Heart right ventricle (tissue), 16 donors: ENCODE results near the gene MICAL2. TPM values are rescaled to one million over a fixed set of nuclear protein-coding genes. Genes with fewer than 3 reads are reported as not detected.
A peak's percentile ranks its signal among the peaks of the same experiment; 100 is the strongest.

Experiments used
- ATAC-seq, 8 donors: fragments of 200-7000 bp; cut with Tn5 transposase; one replicate each; pipeline ENCODE4 v1.9.1; 2020; ENCODE audit warnings: mild to moderate bottlenecking in 8 of 8, moderate library complexity in 8 of 8, moderate number of reproducible peaks in 1 of 8
- DNase-seq, 2 donors: peaks; one replicate each; pipeline ENCODE4 v3.0.0-alpha.2; 2020
- H3K27ac ChIP-seq, 10 donors: fragments of 200-600 bp; sonication (generic) in 2 of 10; one replicate each; pipeline versions ENCODE4 v1.5.0 to v1.8.0; 2020 to 2022; ENCODE audit warnings: mild to moderate bottlenecking in 3 of 10
- H3K27me3 ChIP-seq, 7 donors: fragments of 200-600 bp; one replicate each; pipeline ENCODE4 v1.8.0; 2021 to 2022; ENCODE audit warnings: mild to moderate bottlenecking in 2 of 7
- H3K36me3 ChIP-seq, 9 donors: fragments of 200-600 bp; sonication (generic) in 1 of 9; one replicate each; pipeline versions ENCODE4 v1.5.0 to v1.8.0; 2020 to 2022; ENCODE audit warnings: mild to moderate bottlenecking in 2 of 9
- H3K4me1 ChIP-seq, 9 donors: fragments of 200-600 bp; sonication (generic) in 1 of 9; one replicate each; pipeline versions ENCODE4 v1.5.0 to v1.8.0; 2020 to 2022; ENCODE audit warnings: mild to moderate bottlenecking in 4 of 9
- H3K4me3 ChIP-seq, 10 donors: fragments of 200-600 bp; sonication (generic) in 2 of 10; one replicate each; pipeline versions ENCODE4 v1.5.0 to v1.8.0; 2020 to 2022; ENCODE audit warnings: mild to moderate bottlenecking in 7 of 10, moderate library complexity in 2 of 10
- H3K9me3 ChIP-seq, 11 donors: fragments of 200-600 bp in 10 of 11; sonication (generic) in 2 of 11; one replicate each; pipeline versions ENCODE4 v1.5.0 to v1.8.0; 2013 to 2022; ENCODE audit warnings: mild to moderate bottlenecking in 2 of 11, control low read depth in 1 of 11, moderate library complexity in 1 of 11
- WGBS, 2 donors: extraction: QIAGEN DNeasy Blood & Tissue Kit; methylation state at CpG; one replicate each; pipeline ENCODE4 v1.1.7; 2013; ENCODE audit warnings: inconsistent platforms in 1 of 2; 5-methylcytosine and 5-hydroxymethylcytosine counted together
- intact Hi-C, 10 donors: fragments of 100-400 bp; cut with DNase I; formaldehyde crosslinking; loops; one replicate each; pipeline versions ENCODE4 v1.11.1 to v1.14.2; 2022
- polyA plus RNA-seq, 2 donors: library from polyadenylated mRNA; stranded (reverse); fragments of 200-250 nt; gene quantifications; one replicate each; pipeline ENCODE4 v1.2.3, GENCODE V29; 2013
- total RNA-seq, 10 donors: library from RNA; stranded (reverse); fragmentation: NEBNext Ultra II Directional in 3 of 10; extraction: Animal tissue kit (Norgen Biotek cat#: 25700) in 3 of 10; gene quantifications; one replicate each; pipeline versions ENCODE4 v1.2.1 to v1.2.4, GENCODE V29; 2021 to 2023
- TF ChIP-seq, protein P1 (sequence below), 9 donors: fragments of 200-600 bp; sonication (generic) in 2 of 9; IDR thresholded peaks; one replicate each; pipeline versions ENCODE4 v1.5.0 to v1.8.0; 2021 to 2022; ENCODE audit warnings: antibody characterized with exemption in 9 of 9, mild to moderate bottlenecking in 5 of 9, moderate library complexity in 1 of 9
- donor health status: Arrhythmogenic right ventricular cardiomyopathy.
- donor health status: ischemic (EF 13 %, LVEDD 7.1; RV severe dilation, severe dysfunction).
- donor health status: healthy with polysubstance abuse.
- donor health status: DM: no; HTN: yes; CAD: no.
- donor health status: DM: no; HTN: no; CAD: no.
- donor health status: ischemic (EF 25% LVEDD 6.9; RV normal size, moderate dysfunction).
- donor health status: ischemic (EF 25% LVEDD 5.7; RV mildly dilated, moderate dysfunction).
- donor health status: healthy.
- donor health status: DM: yes; HTN: yes; CAD: no.
- donor health status: Ischemic cardiomyopathy.
- donor health status: ischemic (EF 35%, LVEDD 5.7; RV mildly dilated, moderate dysfunction).
- donor health status: nonischemic (EF 11% LVEDD 7.7; RV severe dilation, severe dysfunction).
- donor health status: DM: yes; HTN: yes; CAD: no.
- donor health status: PGD.
- donor health status: ischemic (EF 29% LVEDD 5.4; RV normal size, mild dysfunction).
- donor health status: nonischemic (EF 23%, LVEDD 6.1; RV moderate dilation, normal function).

Gene MICAL2
- total and polyA plus RNA-seq, 12 donors, result 32.5 to 95.7 (median 70.5) TPM

DNA sequence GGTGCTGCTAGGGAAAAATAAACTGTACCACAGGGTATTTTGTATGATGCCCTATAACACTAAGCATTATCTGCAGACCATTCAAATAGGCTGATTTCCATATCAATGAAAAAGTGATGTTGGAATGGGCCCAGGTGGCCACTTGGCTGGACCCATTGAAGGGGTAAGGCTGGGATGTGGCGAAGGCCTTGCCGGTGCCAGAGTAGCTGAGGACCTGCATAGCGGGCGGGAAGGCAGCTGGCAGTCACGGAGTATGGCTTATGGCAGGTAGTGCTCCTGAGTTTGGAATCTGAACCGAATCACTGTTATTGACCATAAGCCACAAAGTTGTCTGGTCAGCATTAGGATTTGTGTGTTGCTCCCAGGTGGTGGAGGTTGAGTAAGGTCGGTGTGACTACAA, 131.0 kb downstream of the MICAL2 start:
- intact Hi-C loops, result loop anchor here in 3 of 10 donors (5.0 to 10.0 kb wide), 3 partner anchors 187 to 307 kb away; no protein-coding TSS in a partner anchor
- H3K36me3 ChIP-seq, result peaks cover 0 to 91% (median 27%) of the 10 kb centered on the region in 9 donors
- TF ChIP-seq, protein P1, sequence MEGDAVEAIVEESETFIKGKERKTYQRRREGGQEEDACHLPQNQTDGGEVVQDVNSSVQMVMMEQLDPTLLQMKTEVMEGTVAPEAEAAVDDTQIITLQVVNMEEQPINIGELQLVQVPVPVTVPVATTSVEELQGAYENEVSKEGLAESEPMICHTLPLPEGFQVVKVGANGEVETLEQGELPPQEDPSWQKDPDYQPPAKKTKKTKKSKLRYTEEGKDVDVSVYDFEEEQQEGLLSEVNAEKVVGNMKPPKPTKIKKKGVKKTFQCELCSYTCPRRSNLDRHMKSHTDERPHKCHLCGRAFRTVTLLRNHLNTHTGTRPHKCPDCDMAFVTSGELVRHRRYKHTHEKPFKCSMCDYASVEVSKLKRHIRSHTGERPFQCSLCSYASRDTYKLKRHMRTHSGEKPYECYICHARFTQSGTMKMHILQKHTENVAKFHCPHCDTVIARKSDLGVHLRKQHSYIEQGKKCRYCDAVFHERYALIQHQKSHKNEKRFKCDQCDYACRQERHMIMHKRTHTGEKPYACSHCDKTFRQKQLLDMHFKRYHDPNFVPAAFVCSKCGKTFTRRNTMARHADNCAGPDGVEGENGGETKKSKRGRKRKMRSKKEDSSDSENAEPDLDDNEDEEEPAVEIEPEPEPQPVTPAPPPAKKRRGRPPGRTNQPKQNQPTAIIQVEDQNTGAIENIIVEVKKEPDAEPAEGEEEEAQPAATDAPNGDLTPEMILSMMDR (IDR thresholded peaks at IDR 0.05), result no peak
- no peaks in the 10 kb centered on the region for H3K9me3 ChIP-seq
- WGBS, 2 donors, result 93 to 94% methylated on average over 7 of the region's 7 CpGs
- no peak overlapping the region for H3K4me3 ChIP-seq
- DNase-seq (no peak), ATAC-seq (no peak)
- H3K27ac ChIP-seq, result no peak overlapping the region
- H3K27me3 ChIP-seq, result no peaks in the 10 kb centered on the region
- peaks cover 0 to 84% (median 44%) of the 10 kb centered on the region in 9 donors for H3K4me1 ChIP-seq

DNA sequence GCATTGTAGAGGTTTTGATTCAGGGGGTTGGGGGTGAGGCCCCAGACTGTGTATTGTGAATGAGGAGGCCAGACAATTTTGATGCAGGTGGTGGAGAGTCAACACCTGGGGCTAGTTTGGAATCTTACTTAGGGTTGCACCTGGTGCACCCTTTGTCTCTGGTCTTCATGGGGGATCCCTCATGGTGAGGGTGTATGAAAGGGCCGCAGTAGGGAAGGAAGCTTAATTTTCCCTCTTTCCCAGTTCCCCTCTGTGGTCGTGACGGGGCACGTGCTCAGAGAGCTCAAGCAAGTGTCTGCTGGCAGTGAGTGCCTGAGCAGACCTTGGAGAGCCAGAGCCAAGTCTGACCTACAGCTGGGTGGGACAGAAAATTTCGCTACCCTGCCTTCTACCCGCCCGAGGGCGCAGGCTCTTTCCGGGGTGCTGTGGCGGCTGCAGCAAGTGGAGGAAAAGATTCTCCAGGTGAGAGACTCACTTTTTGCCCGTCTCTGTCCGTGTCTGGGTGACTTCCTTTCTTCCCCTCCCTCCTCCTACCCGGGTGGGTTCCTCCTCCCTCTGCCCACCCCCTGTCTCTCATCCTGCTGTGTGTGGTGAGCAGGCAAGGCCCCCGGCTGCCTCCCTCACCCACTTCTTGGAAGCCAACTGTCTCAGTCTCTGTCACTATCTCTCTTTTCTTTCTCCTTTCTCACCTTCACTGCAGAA, 131.7 kb downstream of the MICAL2 start:
- no peak for ATAC-seq
- Histone ChIP-seq H3K27me3 (no peaks in the 10 kb centered on the region), H3K9me3 (no peaks in the 10 kb centered on the region), H3K27ac (peak overlapping the region in 2 of 10 donors; percentile 2 to 8), H3K4me1 (peaks cover under 1 to 84% (median 43%) of the 10 kb centered on the region in 9 donors), H3K4me3 (no peak overlapping the region), H3K36me3 (peaks cover 0 to 91% (median 27%) of the 10 kb centered on the region in 9 donors)
- TF ChIP-seq, protein P1 (IDR thresholded peaks at IDR 0.05), result no peak
- intact Hi-C loops, result loop anchor here in 3 of 10 donors (5.0 to 10.0 kb wide), 3 partner anchors 187 to 307 kb away; no protein-coding TSS in a partner anchor
- DNase-seq, result no peak
- WGBS, 2 donors, result 83% methylated on average over 14 of the region's 14 CpGs

DNA sequence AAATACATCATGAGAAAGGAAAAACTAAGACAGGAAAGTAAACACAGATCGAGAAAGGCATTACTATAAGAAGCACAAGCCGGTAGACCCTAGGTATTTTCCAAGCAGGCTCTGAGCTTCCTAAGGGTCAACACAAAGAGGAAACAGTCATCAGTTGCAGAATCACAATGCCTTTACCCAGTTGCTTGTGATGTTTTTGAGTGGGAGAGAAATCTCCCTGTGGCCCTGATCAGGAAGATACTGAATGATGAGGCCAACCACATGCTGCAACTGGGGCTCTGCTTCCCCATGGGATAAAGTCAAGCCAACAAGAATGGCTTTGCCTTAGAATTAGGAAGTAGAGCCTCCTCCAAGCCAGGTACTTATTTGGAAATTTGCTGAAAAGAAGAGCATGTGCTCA, 132.6 kb downstream of the MICAL2 start:
- DNase-seq (no peak), ATAC-seq (no peak)
- peaks cover 6 to 84% (median 45%) of the 10 kb centered on the region in 9 donors for H3K4me1 ChIP-seq
- peak overlapping the region in 3 of 10 donors; percentile 27 to 53 (median 43) for H3K27ac ChIP-seq
- 71 to 72% methylated on average over 2 of the region's 2 CpGs for WGBS, 2 donors
- peaks cover 0 to 84% (median 27%) of the 10 kb centered on the region in 9 donors for H3K36me3 ChIP-seq
- no peaks in the 10 kb centered on the region for H3K27me3 ChIP-seq
- TF ChIP-seq, protein P1 (IDR thresholded peaks at IDR 0.05), result no peak
- H3K4me3 ChIP-seq, result no peak overlapping the region
- H3K9me3 ChIP-seq, result no peaks in the 10 kb centered on the region
- intact Hi-C loops, result loop anchor here in 3 of 10 donors (5.0 to 10.0 kb wide), 3 partner anchors 188 to 308 kb away; no protein-coding TSS in a partner anchor

DNA sequence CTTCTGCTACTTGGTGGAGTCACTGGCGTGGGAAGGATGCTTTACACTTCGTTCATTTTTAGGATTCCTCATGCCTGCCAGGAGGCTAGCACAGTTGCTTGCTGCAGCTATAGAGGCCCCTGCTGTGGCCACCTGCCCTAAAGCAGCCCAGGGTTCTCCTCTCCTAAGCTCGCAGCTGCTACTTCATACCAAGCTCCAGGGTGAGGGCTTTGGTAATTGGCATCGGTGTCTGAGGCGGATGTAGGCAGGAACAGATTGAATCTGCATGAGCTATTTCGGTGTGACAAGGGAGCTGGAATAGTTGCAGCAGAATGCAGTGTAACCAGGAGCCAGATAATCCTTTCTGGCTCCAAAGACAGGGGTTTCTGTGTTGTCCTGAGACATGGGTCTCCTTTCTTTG, 133.1 kb downstream of the MICAL2 start:
- intact Hi-C loops, result loop anchor here in 3 of 10 donors (5.0 to 10.0 kb wide), 3 partner anchors 189 to 309 kb away; no protein-coding TSS in a partner anchor
- H3K27ac ChIP-seq, result peak overlapping the region in 3 of 10 donors; percentile 27 to 53 (median 43)

More for the DNA sequence above, 133.1 kb downstream of the MICAL2 start:
- Histone ChIP-seq H3K36me3 (peaks cover 0 to 78% (median 27%) of the 10 kb centered on the region in 9 donors), H3K9me3 (no peaks in the 10 kb centered on the region), H3K4me1 (peaks cover 9 to 86% (median 50%) of the 10 kb centered on the region in 9 donors), H3K4me3 (no peak overlapping the region), H3K27me3 (no peaks in the 10 kb centered on the region)
- ATAC-seq, result peak in 2 of 8 donors; percentile 16 to 35
- no peak for DNase-seq
- WGBS, 2 donors, result 42 to 59% methylated on average over 6 of the region's 6 CpGs
- TF ChIP-seq, protein P1 (IDR thresholded peaks at IDR 0.05), result no peak
